RWPE2 (cell line): ENCODE data around the gene PFKFB1.

Source experiments
- ATAC-seq: fragments of 200-7000 bp; cut with Tn5 transposase; 3 replicates; pipeline ENCODE4 v1.9.1; 2021; ENCODE audit warnings: low read depth
- DNase-seq: peaks from one replicate; pipeline ENCODE4 v3.0.0-alpha.2; 2020; ENCODE audit warnings: low spot score
- H3K27ac ChIP-seq: fragments of 450-650 bp; 2 replicates; pipeline ENCODE4 v1.5.1; 2017; ENCODE audit warnings: mild to moderate bottlenecking; ENCODE audit not compliant: poor library complexity, severe bottlenecking
- H3K27me3 ChIP-seq: fragments of 250-450 bp; sonication (Bioruptor Pico); 2 replicates; pipeline ENCODE4 v1.5.1; 2021; ENCODE audit warnings: mild to moderate bottlenecking, moderate library complexity; ENCODE audit not compliant: insufficient read depth, poor library complexity, severe bottlenecking
- H3K36me3 ChIP-seq: fragments of 250-450 bp; sonication (Bioruptor Pico); 2 replicates; pipeline ENCODE4 v1.5.1; 2020; ENCODE audit warnings: low read depth, mild to moderate bottlenecking, moderate library complexity
- H3K4me1 ChIP-seq: fragments of 250-450 bp; sonication (Bioruptor Pico); 2 replicates; pipeline ENCODE4 v1.5.1; 2021; ENCODE audit warnings: mild to moderate bottlenecking, moderate library complexity; ENCODE audit not compliant: insufficient read depth, poor library complexity, severe bottlenecking
- H3K4me3 ChIP-seq: fragments of 250-450 bp; sonication (Bioruptor Pico); 2 replicates; pipeline ENCODE4 v1.5.1; 2021; ENCODE audit warnings: mild to moderate bottlenecking, moderate library complexity; ENCODE audit not compliant: severe bottlenecking
- H3K9me3 ChIP-seq: fragments of 250-450 bp; sonication (Bioruptor Pico); 2 replicates; pipeline ENCODE4 v1.5.1; 2021; ENCODE audit warnings: mild to moderate bottlenecking, moderate library complexity; ENCODE audit not compliant: severe bottlenecking
- TF ChIP-seq, protein P1 (sequence below): fragments of 450-650 bp; IDR thresholded peaks from one replicate; pipeline ENCODE4 v1.5.1; 2017; ENCODE audit warnings: mild to moderate bottlenecking, moderate library complexity; ENCODE audit not compliant: poor library complexity, severe bottlenecking

Gene PFKFB1

DNA sequence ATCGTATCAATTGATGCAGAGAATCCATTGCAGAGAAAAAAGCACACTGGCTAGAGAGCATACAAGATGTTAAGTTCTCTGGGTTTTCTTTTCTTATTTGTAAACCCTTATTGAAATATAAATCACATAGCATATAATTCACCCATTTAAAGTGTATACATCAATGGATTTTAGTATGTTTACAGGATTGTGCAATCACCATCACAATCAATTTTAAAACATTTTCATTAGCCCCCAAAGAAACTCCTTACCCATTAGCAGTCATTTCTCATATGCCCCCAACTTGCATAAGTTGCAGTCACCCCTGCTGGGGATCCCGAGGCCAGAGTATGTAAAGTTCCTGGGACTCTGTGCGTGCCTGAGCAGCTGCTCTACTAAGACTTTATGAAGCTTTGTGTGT lies 108.2 kb downstream of the PFKFB1 start:
- Histone ChIP-seq H3K4me1 (no peaks in the 10 kb centered on the region), H3K4me3 (no peak overlapping the region), H3K36me3 (no peaks in the 10 kb centered on the region), H3K27me3 (no peaks in the 10 kb centered on the region), H3K27ac (no peak overlapping the region), H3K9me3 (no peaks in the 10 kb centered on the region)
- no peak for DNase-seq
- no peak for ATAC-seq
- TF ChIP-seq, protein P1, sequence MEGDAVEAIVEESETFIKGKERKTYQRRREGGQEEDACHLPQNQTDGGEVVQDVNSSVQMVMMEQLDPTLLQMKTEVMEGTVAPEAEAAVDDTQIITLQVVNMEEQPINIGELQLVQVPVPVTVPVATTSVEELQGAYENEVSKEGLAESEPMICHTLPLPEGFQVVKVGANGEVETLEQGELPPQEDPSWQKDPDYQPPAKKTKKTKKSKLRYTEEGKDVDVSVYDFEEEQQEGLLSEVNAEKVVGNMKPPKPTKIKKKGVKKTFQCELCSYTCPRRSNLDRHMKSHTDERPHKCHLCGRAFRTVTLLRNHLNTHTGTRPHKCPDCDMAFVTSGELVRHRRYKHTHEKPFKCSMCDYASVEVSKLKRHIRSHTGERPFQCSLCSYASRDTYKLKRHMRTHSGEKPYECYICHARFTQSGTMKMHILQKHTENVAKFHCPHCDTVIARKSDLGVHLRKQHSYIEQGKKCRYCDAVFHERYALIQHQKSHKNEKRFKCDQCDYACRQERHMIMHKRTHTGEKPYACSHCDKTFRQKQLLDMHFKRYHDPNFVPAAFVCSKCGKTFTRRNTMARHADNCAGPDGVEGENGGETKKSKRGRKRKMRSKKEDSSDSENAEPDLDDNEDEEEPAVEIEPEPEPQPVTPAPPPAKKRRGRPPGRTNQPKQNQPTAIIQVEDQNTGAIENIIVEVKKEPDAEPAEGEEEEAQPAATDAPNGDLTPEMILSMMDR = no peak
